NT2/D1 (cell line): Measurements from ENCODE around the gene IFRD2.

ENCODE experiments used
- SUZ12 ChIP-seq: IDR thresholded peaks from 2 replicates; pipeline ENCODE4 v1.6.1; 2011; ENCODE audit not compliant: insufficient read length, insufficient read depth; ENCODE audit errors: extremely low read depth
- YY1 ChIP-seq: IDR thresholded peaks from 2 replicates; pipeline ENCODE4 v1.6.1; 2011; ENCODE audit not compliant: insufficient read length, insufficient read depth
- ZNF274 ChIP-seq: IDR thresholded peaks from 2 replicates; pipeline ENCODE4 v1.6.1; 2011; ENCODE audit warnings: mild to moderate bottlenecking, low read depth, low read length

DNA sequence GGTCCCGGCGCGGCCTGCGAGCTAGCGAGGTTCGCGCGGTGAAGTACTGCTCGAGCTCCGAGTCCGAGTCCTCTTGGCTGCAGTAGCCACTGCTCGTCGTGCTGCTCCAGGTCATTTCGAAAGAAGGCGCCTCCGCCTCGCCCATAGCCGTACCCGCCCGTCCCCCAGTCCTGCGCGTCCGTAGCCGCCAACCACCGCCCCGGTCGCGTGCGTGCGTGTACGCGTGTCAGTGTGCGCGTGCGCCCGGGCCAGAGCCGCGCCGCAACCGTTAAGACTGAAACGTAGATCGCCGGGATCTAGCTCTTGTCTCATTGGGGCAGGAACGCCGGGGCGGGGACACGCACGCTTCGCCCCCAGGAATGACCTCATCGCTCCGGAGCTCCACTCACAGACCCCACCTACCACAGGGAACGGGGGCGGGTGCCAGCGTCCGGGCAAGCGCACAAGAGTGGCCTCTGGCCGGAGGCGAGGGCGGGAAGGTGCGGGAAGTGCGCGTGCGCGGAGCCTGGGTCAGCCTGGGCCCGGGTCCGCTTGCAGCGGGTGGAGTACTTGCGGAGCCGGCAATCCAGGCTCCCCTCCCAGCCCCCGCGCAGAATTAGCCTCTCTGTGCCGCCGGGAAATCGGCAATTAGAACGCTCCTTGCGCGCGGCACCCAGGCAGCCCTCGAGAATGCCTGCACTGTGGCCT, 45.1 kb upstream of the IFRD2 start:
- TF ChIP-seq ZNF274: no peak
- no peak for TF ChIP-seq YY1
- TF ChIP-seq SUZ12: no peak
